A549 (cell line): ENCODE measurements around the gene EPHB1.

Experiments used
- CTCF ChIP-seq: fragments of >200 bp; sonication (Bioruptor Twin); formaldehyde crosslinking; IDR thresholded peaks from 3 replicates; pipeline ENCODE4 v1.5.1; 2016
- EP300 ChIP-seq, 2 experiments: fragments of >200 bp; sonication (Bioruptor Twin); formaldehyde crosslinking; IDR thresholded peaks; 2 replicates in 1 of 2; 3 replicates in 1 of 2; pipeline ENCODE4 v1.6.1; 2016 to 2017
- ESRRA ChIP-seq: fragments of 150-350 bp; IDR thresholded peaks from 2 replicates; pipeline ENCODE4 v1.6.1; 2014; ENCODE audit warnings: mild to moderate bottlenecking, low read length, borderline replicate concordance
- FOSB ChIP-seq: fragments of 250-450 bp; sonication (Bioruptor Pico); IDR thresholded peaks from 2 replicates; pipeline ENCODE4 v1.5.0; 2020; ENCODE audit warnings: mild to moderate bottlenecking, moderate library complexity
- JUN ChIP-seq, 2 experiments: fragments of >200 bp; sonication (Bioruptor Twin); formaldehyde crosslinking; IDR thresholded peaks; 2 replicates in 1 of 2; 3 replicates in 1 of 2; pipeline ENCODE4 v1.6.1; 2016 to 2017
- MAFK ChIP-seq: fragments of 450-650 bp; IDR thresholded peaks from 2 replicates; pipeline ENCODE4 v1.6.1; 2014; ENCODE audit not compliant: partially characterized antibody
- MAX ChIP-seq: IDR thresholded peaks from 2 replicates; pipeline ENCODE4 v1.6.1; 2012
- PBX3 ChIP-seq: IDR thresholded peaks from 2 replicates; pipeline ENCODE4 v1.6.1; 2012
- POLR2A ChIP-seq: IDR thresholded peaks from 2 replicates; pipeline ENCODE4 v1.6.1; 2012; ENCODE audit warnings: mild to moderate bottlenecking, low read length
- POLR2AphosphoS2 ChIP-seq: conservative IDR thresholded peaks from 2 replicates; pipeline ENCODE4 v1.6.1; 2012; ENCODE audit warnings: low read length, improper control_type of control experiment, inconsistent platforms
- REST ChIP-seq: fragments of 200-600 bp; sonication (generic); IDR thresholded peaks from 2 replicates; pipeline ENCODE4 v1.6.1; 2016; ENCODE audit warnings: antibody characterized with exemption, mild to moderate bottlenecking, moderate library complexity

GRCh38 chr3:134932035-134932434 lies 137.0 kb downstream of the EPHB1 start:
- TF ChIP-seq EP300 (IDR thresholded peaks at IDR 0.05) (no peak), POLR2A (no peak), MAX (no peak), CTCF (no peak), REST (no peak), FOSB (CRISPR knock-in tag) (no peak), POLR2AphosphoS2 (no peak), JUN (IDR thresholded peaks at IDR 0.05) (no peak), PBX3 (no peak), MAFK (no peak), ESRRA (no peak)
